ENCODE measurements around the gene TEX51.

TEX51 gene

GRCh38 chr2:126890551-126891450 is 7.9 kb upstream of the TEX51 start:
- Histone ChIP-seq H3K4me3 (no peak overlapping the region), H3K27ac (no peak overlapping the region)
- DNase-seq (ENCODE audit: low spot score), result peak; percentile 40
- TF ChIP-seq CTCF (IDR thresholded peaks at IDR 0.05), result no peak

- peak; percentile 65 for DNase-seq (ENCODE audit: low spot score)
Observed at GRCh38 chr2:126891681-126892500, 6.8 kb upstream of the TEX51 start.

GRCh38 chr2:126893153-126893552 is 5.5 kb upstream of the TEX51 start:
- Histone ChIP-seq H3K4me3 (no peak overlapping the region), H3K27ac (no peak overlapping the region)
- no peak for TF ChIP-seq CTCF (IDR thresholded peaks at IDR 0.05)
- DNase-seq (ENCODE audit: low spot score), result peak; percentile 45

More at GRCh38 chr2:126891681-126892500, 6.8 kb upstream of the TEX51 start:
- no peak overlapping the region for H3K27ac ChIP-seq
- no peak for TF ChIP-seq CTCF (IDR thresholded peaks at IDR 0.05)
- no peak overlapping the region for H3K4me3 ChIP-seq

GRCh38 chr2:126893606-126894005 is 5.1 kb upstream of the TEX51 start:
- peak; percentile 26 for DNase-seq (ENCODE audit: low spot score)
- no peak overlapping the region for H3K27ac ChIP-seq
- TF ChIP-seq CTCF (IDR thresholded peaks at IDR 0.05), result no peak
- no peak overlapping the region for H3K4me3 ChIP-seq

- no peak overlapping the region for H3K4me3 ChIP-seq
Observed at GRCh38 chr2:126894082-126894481, 4.6 kb upstream of the TEX51 start.

GRCh38 chr2:126894585-126895182 is 4.0 kb upstream of the TEX51 start:
- TF ChIP-seq CTCF (IDR thresholded peaks at IDR 0.05), result no peak
- Histone ChIP-seq H3K27ac (no peak overlapping the region), H3K4me3 (no peak overlapping the region)
- DNase-seq (ENCODE audit: low spot score), result peak; percentile 45

More at GRCh38 chr2:126894082-126894481, 4.6 kb upstream of the TEX51 start:
- DNase-seq (ENCODE audit: low spot score), result peak; percentile 54
- no peak for TF ChIP-seq CTCF (IDR thresholded peaks at IDR 0.05)
- no peak overlapping the region for H3K27ac ChIP-seq

All from coronary artery (tissue), 2 donors.